ENCODE data around the gene ATP8A2.

ATP8A2 gene

DNA sequence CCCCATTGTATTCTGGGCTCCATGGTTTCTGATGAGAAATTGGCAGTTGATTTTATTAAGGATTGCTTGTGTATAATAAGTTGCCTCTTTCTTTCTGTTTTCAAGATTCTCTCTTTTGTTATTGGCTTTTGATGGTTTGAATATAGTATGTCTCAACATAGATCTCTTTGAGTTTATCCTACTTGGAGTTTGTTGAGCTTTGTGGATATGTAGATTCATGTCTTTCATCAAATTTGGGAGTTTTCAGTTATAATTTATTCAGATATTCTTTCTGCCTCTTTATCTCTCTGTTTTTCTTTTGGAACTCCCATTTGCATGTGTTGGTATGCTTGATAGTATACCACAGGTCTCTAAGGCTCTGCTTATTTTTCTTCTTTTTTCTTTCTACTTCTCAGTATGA, 296.6 kb downstream of the ATP8A2 start:
- no peak for DNase-seq
- no peak for TF ChIP-seq GATA1 (IDR thresholded peaks at IDR 0.05; ENCODE audit: low read depth, low read length)
- no peak for TF ChIP-seq POLR2A (IDR thresholded peaks at IDR 0.05; ENCODE audit: low read length)

DNA sequence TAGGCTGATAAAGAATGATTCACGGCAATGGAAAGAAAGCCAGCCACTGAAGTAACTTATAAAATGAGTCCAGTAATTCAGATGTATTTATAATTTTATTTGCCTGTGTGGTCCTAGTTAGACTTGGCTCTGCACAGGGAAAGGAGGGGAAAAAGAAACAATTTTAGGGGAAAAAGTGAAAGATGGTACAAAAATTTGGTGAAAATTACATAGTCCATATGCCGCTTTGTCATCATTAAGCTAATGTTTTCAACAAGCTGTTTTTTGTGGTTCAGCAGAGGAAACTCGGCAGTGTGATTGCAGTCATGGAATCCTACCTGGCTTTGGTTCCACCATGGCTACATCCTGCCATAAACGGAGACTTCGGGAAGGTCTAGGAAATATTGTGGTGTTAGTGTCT, 301.9 kb downstream of the ATP8A2 start:
- TF ChIP-seq POLR2A (IDR thresholded peaks at IDR 0.05; ENCODE audit: low read length): no peak
- TF ChIP-seq GATA1 (IDR thresholded peaks at IDR 0.05; ENCODE audit: low read depth, low read length): no peak
- no peak for DNase-seq

DNA sequence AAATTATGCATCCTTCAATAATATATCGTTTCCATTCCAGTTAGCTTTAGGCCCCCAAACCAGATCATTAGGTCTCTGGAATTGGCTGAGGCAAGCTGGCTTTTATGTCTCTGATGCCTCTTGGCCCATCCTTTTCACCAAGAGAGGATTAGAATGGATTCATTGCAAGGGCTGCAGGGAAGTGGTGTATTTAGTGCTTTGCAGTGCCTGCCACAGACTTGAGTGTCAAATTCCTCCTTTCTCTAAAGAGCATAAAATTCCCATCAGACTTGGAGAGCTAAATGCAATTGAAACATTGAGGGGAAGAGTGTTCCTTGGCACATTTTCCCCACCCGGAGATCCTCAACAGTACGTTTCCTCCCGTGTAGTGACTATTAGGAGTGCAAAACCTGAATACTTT, 302.6 kb downstream of the ATP8A2 start:
- TF ChIP-seq POLR2A (IDR thresholded peaks at IDR 0.05; ENCODE audit: low read length) (no peak), GATA1 (IDR thresholded peaks at IDR 0.05; ENCODE audit: low read depth, low read length) (no peak)
- DNase-seq: no peak

DNA sequence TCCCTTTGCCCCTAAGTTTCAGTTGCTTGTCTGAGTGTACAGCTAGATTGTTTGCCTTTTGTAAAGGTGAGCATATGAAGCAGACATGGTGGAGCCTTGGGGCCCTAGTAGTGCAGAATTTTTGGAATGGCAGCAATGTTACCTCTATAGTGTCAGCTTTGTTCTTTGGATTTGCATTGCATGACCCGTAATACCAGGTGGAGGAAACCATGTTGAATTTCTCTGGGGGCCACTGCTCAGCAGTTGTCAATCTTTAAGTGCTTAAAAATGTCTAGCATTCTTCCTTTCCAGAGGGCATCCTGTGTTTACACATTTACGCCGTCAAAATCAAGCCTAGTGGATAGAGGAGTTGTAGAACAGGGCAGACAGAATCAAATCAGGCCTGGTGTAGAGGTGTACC, 303.3 kb downstream of the ATP8A2 start:
- TF ChIP-seq GATA1 (IDR thresholded peaks at IDR 0.05; ENCODE audit: low read depth, low read length) (no peak), POLR2A (IDR thresholded peaks at IDR 0.05; ENCODE audit: low read length) (no peak)

DNA sequence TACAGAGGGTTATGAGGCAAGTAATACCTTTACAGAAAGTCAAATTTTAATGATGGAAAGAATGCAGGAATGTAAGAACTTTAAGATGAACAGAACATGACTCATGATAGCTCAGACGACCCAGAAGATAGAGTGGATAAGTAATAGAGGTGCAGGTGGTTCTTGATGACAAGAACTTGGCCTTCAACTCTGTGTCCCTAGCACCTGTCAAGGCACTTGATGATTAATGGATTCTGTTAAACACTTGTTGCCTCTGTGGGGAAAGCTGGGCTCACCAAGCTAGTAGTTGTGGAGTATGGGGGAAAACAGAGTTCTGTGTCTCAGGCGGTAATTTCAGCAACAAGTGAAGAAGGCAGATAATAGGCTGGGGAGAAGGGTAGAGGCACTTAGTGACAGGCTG, 306.2 kb downstream of the ATP8A2 start:
- DNase-seq: no peak
- TF ChIP-seq GATA1 (IDR thresholded peaks at IDR 0.05; ENCODE audit: low read depth, low read length): no peak

More for the DNA sequence above, 303.3 kb downstream of the ATP8A2 start:
- no peak for DNase-seq

DNA sequence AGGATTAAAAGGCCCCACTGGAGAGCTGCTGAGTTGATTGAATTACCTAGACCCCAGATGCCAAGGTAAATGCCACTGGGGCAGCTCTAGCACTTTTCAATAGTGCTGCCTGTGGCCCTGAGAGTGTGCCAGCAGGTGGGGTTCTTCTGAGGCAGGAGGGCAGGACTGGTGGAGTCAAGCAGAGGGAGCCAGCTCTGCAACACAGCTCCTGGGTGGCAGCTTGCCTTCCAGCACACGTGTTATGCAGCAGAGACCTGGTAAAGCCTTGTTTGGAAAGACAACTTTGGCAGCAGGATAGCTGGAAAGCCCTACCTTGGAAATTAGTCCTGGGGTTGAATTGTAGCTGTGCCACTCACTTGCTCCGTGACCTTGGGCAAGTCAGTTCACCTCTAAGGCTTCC, 306.6 kb downstream of the ATP8A2 start:
- no peak for TF ChIP-seq GATA1 (IDR thresholded peaks at IDR 0.05; ENCODE audit: low read depth, low read length)
- TF ChIP-seq POLR2A (IDR thresholded peaks at IDR 0.05; ENCODE audit: low read length): no peak
- no peak for DNase-seq

DNA sequence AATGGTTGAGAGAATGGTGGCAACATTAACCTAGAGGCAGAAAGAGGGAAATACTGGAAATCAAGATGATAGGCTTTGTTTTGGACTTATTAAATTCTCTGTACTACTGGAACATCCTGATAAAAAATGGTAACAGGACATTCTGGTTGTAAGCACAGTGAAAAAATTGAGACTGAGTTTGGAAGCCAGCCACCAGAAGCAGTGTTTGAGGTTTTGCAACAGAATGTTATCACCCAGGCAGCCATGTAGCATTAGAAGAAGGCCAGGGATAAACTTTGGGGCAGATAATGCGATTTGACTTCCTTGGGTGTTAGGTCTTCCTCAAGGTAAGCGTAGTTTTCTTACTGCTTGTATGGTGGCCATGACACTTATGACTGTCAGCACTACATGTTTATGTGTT, 307.4 kb downstream of the ATP8A2 start:
- no peak for DNase-seq
- no peak for TF ChIP-seq POLR2A (IDR thresholded peaks at IDR 0.05; ENCODE audit: low read length)
- TF ChIP-seq GATA1 (IDR thresholded peaks at IDR 0.05; ENCODE audit: low read depth, low read length): no peak

DNA sequence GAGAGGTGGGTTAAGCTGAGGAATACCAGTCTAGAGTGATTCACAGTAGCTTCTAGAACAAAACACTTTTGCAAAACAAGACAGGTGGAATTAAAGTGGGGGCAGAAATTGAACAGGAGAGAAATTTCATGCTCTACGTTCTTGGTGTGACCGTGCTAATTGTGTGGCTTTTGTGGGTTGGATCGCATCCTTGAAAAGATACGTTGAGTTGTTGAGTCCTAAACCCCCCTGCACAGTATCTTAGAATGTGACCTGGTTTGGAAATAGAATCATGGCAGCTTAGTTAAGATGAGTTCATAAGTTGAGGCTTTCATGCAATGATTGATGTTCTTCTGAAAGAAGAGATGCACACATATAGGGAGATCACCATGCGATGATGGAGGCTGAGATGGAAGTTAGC, 308.2 kb downstream of the ATP8A2 start:
- TF ChIP-seq GATA1 (IDR thresholded peaks at IDR 0.05; ENCODE audit: low read depth, low read length) (no peak), POLR2A (IDR thresholded peaks at IDR 0.05; ENCODE audit: low read length) (no peak)
- DNase-seq: no peak

DNA sequence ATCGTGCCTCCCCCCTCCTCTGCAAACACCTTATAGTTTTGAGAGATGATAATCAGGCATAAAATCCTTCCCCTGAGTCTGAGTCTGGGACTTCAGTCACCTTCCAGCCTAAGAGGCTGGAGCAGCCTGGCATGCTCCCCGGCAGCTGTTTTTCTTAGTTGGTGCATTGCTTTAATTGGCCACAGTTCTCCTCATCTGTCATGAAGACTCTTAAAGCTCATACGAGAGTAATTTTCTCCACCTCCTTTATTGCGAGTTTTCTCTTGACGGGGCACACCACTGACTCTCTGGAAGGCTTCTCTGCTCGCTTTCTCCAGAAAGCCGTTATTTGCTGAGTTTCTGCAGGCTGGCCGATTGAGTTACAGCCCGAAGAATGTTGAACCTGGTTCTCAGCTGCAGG, 310.5 kb downstream of the ATP8A2 start:
- TF ChIP-seq POLR2A (IDR thresholded peaks at IDR 0.05; ENCODE audit: low read length) (no peak), GATA1 (IDR thresholded peaks at IDR 0.05; ENCODE audit: low read depth, low read length) (no peak)

DNA sequence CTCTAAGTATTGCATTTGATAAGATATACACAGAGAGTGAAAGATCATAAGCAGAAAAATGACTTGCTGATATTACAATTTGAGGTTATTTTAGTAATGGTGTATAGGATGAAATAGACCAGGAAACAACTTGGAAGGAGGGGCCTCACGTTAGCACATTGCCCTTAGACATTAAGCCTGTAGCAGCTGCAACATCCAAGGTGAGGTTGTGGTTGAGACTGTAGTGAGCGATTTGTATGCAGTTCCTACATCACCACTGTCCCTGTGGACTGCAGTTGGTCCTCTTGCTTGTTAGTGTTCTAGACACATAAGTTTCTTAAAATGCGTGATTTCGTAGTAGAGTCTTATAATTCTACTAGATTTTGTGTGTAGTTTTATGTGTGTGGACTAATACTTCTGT, 311.3 kb downstream of the ATP8A2 start:
- TF ChIP-seq POLR2A (IDR thresholded peaks at IDR 0.05; ENCODE audit: low read length): no peak
- no peak for TF ChIP-seq GATA1 (IDR thresholded peaks at IDR 0.05; ENCODE audit: low read depth, low read length)
- DNase-seq: no peak

More for the DNA sequence above, 310.5 kb downstream of the ATP8A2 start:
- DNase-seq: no peak

DNA sequence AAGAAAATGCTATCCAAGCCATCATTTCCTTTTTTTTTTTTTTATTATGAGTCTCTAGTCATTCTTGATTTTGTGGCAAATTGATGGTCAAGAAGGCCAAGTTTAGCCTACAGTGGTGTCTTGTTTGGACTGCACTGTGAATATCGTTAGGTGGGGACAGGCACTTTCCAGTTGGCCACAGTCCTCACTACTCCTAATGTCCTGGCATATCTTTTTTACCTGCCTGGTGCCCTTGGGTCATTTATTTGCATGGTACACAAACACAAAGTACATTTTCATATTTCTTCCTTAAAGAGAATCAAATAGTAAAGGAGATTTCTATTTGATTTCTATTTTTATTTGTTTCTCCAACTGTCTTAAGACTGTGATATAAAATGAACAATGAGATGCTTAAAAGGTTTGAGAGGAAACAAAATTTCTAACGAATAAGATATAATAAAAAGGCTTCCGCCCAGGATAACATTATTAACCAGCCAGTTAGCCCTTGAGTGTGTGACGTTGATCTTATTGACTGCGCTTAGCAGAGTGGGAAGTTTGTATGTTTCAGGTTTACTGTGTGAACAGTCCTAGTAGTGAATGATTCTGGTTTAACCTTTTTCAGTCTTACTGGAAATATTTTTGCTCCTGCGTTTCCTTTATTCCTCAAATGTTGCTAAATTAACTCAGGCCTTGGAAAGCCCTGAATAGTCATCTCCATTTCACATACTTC, 312.0 kb downstream of the ATP8A2 start:
- no peak for DNase-seq
- TF ChIP-seq GATA1 (IDR thresholded peaks at IDR 0.05; ENCODE audit: low read depth, low read length) (no peak), POLR2A (IDR thresholded peaks at IDR 0.05; ENCODE audit: low read length) (no peak)

DNA sequence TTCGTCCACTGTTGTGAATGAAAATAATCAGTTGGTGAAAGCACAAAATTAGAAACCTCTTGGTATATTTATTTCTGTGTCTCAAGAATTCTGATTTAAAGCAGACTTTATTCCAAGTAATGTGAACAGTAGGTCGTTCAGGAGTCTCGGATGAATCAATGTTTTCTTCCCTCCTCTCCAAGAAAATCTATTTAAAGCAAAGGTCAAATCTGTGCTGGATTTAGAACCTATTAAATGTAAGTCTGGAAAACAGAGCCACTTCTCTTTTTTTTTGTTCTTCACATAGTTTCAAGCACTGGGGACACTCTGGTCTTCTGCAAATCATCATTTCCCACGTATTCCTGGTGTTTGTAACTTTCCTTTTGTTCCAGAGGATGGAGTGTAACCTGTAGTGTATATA, 312.7 kb downstream of the ATP8A2 start:
- TF ChIP-seq POLR2A (IDR thresholded peaks at IDR 0.05; ENCODE audit: low read length): no peak
- no peak for DNase-seq

DNA sequence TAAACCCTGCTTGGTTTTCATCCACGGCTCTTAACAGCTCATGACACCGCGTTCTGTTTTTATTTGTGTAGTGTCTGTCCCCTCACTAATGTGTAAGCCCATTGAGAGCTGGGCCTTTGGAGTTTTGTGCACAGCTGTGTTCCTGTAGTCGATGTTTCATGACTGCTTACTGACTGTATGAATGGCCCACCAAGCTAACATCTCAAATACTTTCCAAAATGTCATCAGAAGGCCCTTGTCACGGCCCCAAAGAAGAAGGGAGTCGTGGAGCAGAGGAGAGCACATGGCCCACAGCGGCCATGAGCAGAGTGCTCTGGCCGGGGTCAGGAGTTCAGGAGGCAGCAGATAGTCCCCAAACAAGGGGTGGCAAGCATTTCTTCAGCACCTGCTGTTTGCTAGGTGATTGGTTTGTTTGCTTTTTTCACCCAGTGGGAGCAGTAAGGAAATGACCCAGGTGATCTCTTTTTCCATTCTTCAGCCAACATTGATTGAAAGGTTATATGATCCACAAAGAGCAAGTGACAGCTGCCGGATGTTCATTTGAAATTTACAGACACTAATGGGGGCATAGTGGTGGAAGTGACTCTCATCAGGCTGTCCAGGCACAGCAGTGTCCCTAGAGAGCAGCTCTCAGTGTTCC, 315.2 kb downstream of the ATP8A2 start:
- TF ChIP-seq GATA1 (IDR thresholded peaks at IDR 0.05; ENCODE audit: low read depth, low read length): no peak
- no peak for TF ChIP-seq POLR2A (IDR thresholded peaks at IDR 0.05; ENCODE audit: low read length)

DNA sequence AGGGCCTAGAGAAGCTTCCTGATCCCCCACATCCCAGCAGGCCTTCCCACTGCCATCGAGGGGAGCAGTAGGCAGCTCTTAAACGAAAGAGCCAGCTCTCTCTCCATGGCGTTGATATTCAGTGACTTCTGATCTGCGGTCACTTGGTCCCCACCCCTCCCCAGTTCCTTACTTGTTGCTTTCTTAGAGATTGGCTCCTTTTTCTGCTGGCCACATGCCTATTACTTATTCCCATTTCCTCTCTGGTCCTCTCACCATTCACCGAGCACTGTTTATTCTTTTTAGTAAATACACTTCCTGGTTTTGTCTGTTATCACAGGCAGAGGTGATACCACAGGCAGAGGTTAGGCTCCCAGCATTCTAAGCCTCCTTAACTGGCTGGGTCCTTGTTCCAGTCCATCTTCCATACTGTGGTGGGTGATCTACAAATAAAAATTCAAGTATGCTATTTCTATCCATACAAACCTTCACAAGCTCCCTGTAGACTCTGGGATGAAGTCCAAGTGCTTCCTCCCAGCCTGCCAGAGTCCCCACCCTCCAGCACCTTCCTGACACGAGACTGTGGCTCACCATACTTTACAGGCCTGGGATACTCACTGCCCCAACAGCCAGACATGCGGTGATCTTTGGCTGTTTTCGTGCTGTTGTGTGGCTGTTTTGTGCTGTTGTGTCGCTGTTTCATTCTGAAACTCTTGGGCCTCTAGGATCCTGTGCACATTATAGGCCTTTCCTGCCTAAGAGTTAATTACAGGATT, 315.9 kb downstream of the ATP8A2 start:
- no peak for TF ChIP-seq GATA1 (IDR thresholded peaks at IDR 0.05; ENCODE audit: low read depth, low read length)
- TF ChIP-seq POLR2A (IDR thresholded peaks at IDR 0.05; ENCODE audit: low read length): no peak
- no peak for DNase-seq

More for the DNA sequence above, 315.2 kb downstream of the ATP8A2 start:
- DNase-seq: no peak

DNA sequence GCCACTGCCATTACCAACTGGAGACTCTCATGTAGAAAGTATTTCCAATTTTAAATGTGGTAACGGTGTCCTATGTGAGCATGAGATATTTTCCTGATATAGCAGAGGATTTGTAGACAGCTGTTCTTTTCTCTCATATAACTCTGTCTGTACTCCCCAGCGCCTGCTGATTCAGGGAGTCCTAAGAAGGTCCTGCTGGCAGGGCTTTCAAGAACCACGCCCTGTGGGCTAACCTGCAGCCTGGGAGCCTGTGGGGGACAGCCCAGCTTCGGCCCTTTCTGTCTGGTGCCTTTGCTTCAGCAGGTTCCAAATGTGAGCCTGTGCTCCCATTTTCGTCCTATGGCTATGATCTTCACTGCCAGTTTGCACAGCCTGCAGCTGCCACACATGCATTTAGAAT, 316.8 kb downstream of the ATP8A2 start:
- TF ChIP-seq GATA1 (IDR thresholded peaks at IDR 0.05; ENCODE audit: low read depth, low read length) (no peak), POLR2A (IDR thresholded peaks at IDR 0.05; ENCODE audit: low read length) (no peak)
- no peak for DNase-seq
